NCI-H1092 (cell line): ENCODE results near the gene SH3PXD2B.
"Not testable (repeated sequence)": the region's sequence is repeated elsewhere in the genome, so short reads cannot be mapped to it uniquely, and the experiment has no call there.

Experiments used
- DNase-seq: peaks from one replicate; lab custom pipeline; 2025; lab: John Stamatoyannopoulos, UW

The SH3PXD2B gene

GRCh38 chr5:172399826-172400225 lies 54.5 kb downstream of the SH3PXD2B start:
- no peak for DNase-seq

GRCh38 chr5:172399336-172399735 lies 55.0 kb downstream of the SH3PXD2B start:
- DNase-seq, result no peak

- DNase-seq, result not testable (repeated sequence)
These were observed 55.7 kb downstream of the SH3PXD2B start for GRCh38 chr5:172398645-172399044.

- DNase-seq, result not testable (repeated sequence)
These were observed 57.3 kb downstream of the SH3PXD2B start for GRCh38 chr5:172396994-172397393.

GRCh38 chr5:172396220-172396619 lies 58.1 kb downstream of the SH3PXD2B start:
- no peak for DNase-seq

GRCh38 chr5:172395483-172395882 lies 58.8 kb downstream of the SH3PXD2B start:
- DNase-seq, result no peak

GRCh38 chr5:172389578-172390112 lies 64.7 kb downstream of the SH3PXD2B start:
- no peak for DNase-seq

GRCh38 chr5:172388246-172388733 lies 66.0 kb downstream of the SH3PXD2B start:
- no peak for DNase-seq

- no peak for DNase-seq
These were observed 68.6 kb downstream of the SH3PXD2B start for GRCh38 chr5:172385707-172386106.

- DNase-seq, result no peak
These were observed 69.2 kb downstream of the SH3PXD2B start for GRCh38 chr5:172385010-172385563.

- peak; percentile 35 for DNase-seq
These were observed 71.0 kb downstream of the SH3PXD2B start for GRCh38 chr5:172383191-172383802.

GRCh38 chr5:172380987-172381643 lies 73.2 kb downstream of the SH3PXD2B start:
- peak; percentile 67 for DNase-seq

- no peak for DNase-seq
These were observed 73.9 kb downstream of the SH3PXD2B start for GRCh38 chr5:172380301-172380986.

GRCh38 chr5:172379481-172379880 lies 74.8 kb downstream of the SH3PXD2B start:
- no peak for DNase-seq

GRCh38 chr5:172377856-172378255 lies 76.5 kb downstream of the SH3PXD2B start:
- no peak for DNase-seq

GRCh38 chr5:172377438-172377837 lies 76.9 kb downstream of the SH3PXD2B start:
- no peak for DNase-seq

GRCh38 chr5:172374783-172375182 lies 79.5 kb downstream of the SH3PXD2B start:
- DNase-seq, result no peak

GRCh38 chr5:172373680-172374079 lies 80.6 kb downstream of the SH3PXD2B start:
- no peak for DNase-seq

- no peak for DNase-seq
These were observed 82.6 kb downstream of the SH3PXD2B start for GRCh38 chr5:172371684-172372083.

GRCh38 chr5:172370648-172371545 lies 83.4 kb downstream of the SH3PXD2B start:
- peak; percentile 1 for DNase-seq

- DNase-seq, result no peak
These were observed 84.1 kb downstream of the SH3PXD2B start for GRCh38 chr5:172370237-172370640.
